Activated CD4-positive, alpha-beta T cell treated with anti-CD3 and anti-CD28 coated beads, Interleukin-2, amount 10 ng/mL, durations not matched to agents 7 days and 5 days (primary cell): Measurements from ENCODE around the gene MAML3. TPM values are rescaled to one million over a fixed set of nuclear protein-coding genes. Genes with fewer than 3 reads are reported as not detected.

ENCODE experiments used
- CTCF ChIA-PET: fragments of 350-600 bp; sonication (Branson Sonifier 250); formaldehyde crosslinking; loops from one replicate; lab custom pipeline; 2021; ENCODE audit warnings: antibody characterized with exemption; lab: Charles Lee
- POLR2A ChIA-PET: fragments of 350-600 bp; sonication (Branson Sonifier 250); formaldehyde crosslinking; loops from one replicate; lab custom pipeline; 2021; ENCODE audit warnings: antibody characterized with exemption; lab: Charles Lee
- DNase-seq: peaks from one replicate; pipeline ENCODE4 v3.0.0-alpha.2; 2020
- H3K27ac Mint-ChIP-seq: one replicate; pipeline ENCODE4 v1.8.0; 2021; ENCODE audit warnings: mild to moderate bottlenecking, moderate library complexity, mixed read lengths
- H3K27me3 Mint-ChIP-seq: one replicate; pipeline ENCODE4 v1.8.0; 2021; ENCODE audit warnings: mixed read lengths
- H3K36me3 Mint-ChIP-seq: one replicate; pipeline ENCODE4 v1.8.0; 2021; ENCODE audit warnings: low read depth, mixed read lengths
- H3K4me1 Mint-ChIP-seq: one replicate; pipeline ENCODE4 v1.8.0; 2021; ENCODE audit warnings: mixed read lengths
- H3K4me3 Mint-ChIP-seq: one replicate; pipeline ENCODE4 v1.8.0; 2021; ENCODE audit warnings: mild to moderate bottlenecking, moderate library complexity, mixed read lengths
- H3K9me3 Mint-ChIP-seq: one replicate; pipeline ENCODE4 v1.8.0; 2021; ENCODE audit warnings: mixed read lengths
- total RNA-seq, 2 experiments: library from RNA; stranded (reverse); gene quantifications; one replicate each; pipeline ENCODE4 v1.2.3, GENCODE V29; 2021

Gene MAML3
- total RNA-seq, 2 experiments from 2014 or later, result 2.0 to 2.2 TPM

DNA sequence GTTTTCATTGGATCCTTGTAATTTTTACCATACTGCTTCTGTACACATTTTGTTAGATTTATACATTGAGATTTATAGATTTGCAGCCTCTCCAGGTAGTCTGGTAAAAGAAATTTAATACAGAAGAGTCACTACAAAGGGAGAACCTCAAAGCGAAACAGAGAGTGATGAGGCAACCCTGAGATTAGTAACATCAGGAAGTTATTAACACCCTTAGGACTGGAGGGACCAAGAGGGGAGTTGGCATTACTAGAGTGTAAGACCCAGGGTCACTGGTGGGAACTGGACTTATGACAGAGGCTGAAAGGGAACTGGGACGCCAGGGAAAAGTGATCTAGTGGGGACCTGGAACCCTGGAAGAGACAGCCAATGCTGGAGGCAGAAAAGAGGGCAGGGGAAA, 20.6 kb upstream of the MAML3 start:
- peaks cover 4% of the 10 kb centered on the region for H3K4me1 Mint-ChIP-seq
- H3K36me3 Mint-ChIP-seq, result no peaks in the 10 kb centered on the region
- H3K4me3 Mint-ChIP-seq, result no peak overlapping the region
- no peak overlapping the region for H3K27ac Mint-ChIP-seq
- no peaks in the 10 kb centered on the region for H3K9me3 Mint-ChIP-seq
- POLR2A ChIA-PET, result no interaction called here
- CTCF ChIA-PET, result no interaction called here
- no peak for DNase-seq
- peaks cover 13% of the 10 kb centered on the region for H3K27me3 Mint-ChIP-seq

DNA sequence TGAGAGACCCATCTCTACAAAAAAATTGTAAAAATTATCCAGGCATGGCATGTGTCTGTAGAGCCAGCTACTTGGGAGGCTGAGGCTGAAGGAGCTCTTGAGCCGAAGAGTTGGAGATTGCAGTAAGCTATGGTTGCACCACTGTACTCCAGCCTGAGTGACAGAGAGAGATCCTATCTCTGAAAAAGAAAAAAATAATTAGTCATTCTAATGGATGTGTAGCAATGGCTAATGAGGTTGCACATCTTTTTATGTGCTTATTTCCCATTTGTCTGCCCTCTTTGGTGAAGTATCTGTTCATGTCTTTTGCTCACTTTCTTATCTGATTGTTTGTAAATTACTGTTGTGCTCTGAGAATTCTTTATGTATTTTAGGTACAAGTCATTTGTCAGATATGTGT, 19.0 kb upstream of the MAML3 start:
- no peaks in the 10 kb centered on the region for H3K36me3 Mint-ChIP-seq
- H3K27me3 Mint-ChIP-seq, result peaks cover 13% of the 10 kb centered on the region
- POLR2A ChIA-PET, result no interaction called here
- H3K9me3 Mint-ChIP-seq, result no peaks in the 10 kb centered on the region
- H3K27ac Mint-ChIP-seq, result no peak overlapping the region
- no peak overlapping the region for H3K4me3 Mint-ChIP-seq
- CTCF ChIA-PET, result no interaction called here
- no peak for DNase-seq
- peaks cover 4% of the 10 kb centered on the region for H3K4me1 Mint-ChIP-seq

DNA sequence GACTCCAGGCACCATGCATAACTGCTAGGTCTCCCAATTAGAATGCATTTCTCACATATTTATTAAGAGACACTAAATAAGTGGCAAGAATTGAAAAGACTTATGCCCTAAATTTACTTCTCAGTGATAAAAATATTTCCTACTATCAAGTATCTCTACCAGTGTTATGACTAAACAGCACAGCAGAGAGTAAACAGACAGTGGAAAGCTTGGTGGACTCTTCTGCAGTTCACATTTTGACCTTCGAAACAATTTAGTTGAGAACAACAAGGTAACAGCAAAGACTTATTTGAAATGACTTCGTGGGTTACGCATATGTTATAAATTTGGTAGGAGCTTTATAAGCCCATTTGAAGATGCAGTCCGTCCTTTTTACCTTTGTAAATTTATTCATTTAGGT, 16.3 kb upstream of the MAML3 start:
- ChIA-PET CTCF (interaction anchor here (1.1 kb wide), 1 partner anchor 54 kb away, joined by 3 read pairs; no protein-coding TSS in a partner anchor), POLR2A (interaction anchor here (0.5 kb wide), 1 partner anchor 147 kb away, joined by 4 read pairs; no protein-coding TSS in a partner anchor)
- Mint-ChIP-seq H3K4me1 (peaks cover 4% of the 10 kb centered on the region), H3K9me3 (no peaks in the 10 kb centered on the region), H3K27me3 (peaks cover 5% of the 10 kb centered on the region), H3K27ac (no peak overlapping the region), H3K4me3 (no peak overlapping the region), H3K36me3 (no peaks in the 10 kb centered on the region)
- no peak for DNase-seq

DNA sequence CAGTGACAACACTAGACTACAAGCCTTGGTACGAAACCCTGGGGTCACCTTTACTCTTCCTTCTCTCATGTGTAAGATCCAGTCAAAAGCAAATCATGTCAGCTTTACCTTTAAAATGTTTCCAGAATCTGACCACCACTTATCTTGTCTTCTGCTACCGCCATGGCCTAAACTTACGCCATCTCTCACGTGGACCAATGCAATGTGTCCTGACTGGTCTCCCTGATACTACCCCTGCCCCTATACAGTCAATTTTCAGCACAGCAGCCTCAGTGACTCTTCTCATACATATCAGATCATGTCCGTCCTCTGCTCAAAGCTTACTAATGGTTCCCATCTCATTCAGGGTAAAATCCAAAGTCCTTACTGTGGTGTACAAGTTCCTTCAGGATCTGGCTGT, 15.0 kb upstream of the MAML3 start:
- no peaks in the 10 kb centered on the region for H3K9me3 Mint-ChIP-seq
- no peak for DNase-seq
- ChIA-PET CTCF (interaction anchor here (1.5 kb wide), 1 partner anchor 85 kb away, joined by 4 read pairs; no protein-coding TSS in a partner anchor), POLR2A (no interaction called here)
- H3K36me3 Mint-ChIP-seq, result no peaks in the 10 kb centered on the region
- no peak overlapping the region for H3K4me3 Mint-ChIP-seq
- no peak overlapping the region for H3K27ac Mint-ChIP-seq
- H3K27me3 Mint-ChIP-seq, result peaks cover 5% of the 10 kb centered on the region
- no peaks in the 10 kb centered on the region for H3K4me1 Mint-ChIP-seq

DNA sequence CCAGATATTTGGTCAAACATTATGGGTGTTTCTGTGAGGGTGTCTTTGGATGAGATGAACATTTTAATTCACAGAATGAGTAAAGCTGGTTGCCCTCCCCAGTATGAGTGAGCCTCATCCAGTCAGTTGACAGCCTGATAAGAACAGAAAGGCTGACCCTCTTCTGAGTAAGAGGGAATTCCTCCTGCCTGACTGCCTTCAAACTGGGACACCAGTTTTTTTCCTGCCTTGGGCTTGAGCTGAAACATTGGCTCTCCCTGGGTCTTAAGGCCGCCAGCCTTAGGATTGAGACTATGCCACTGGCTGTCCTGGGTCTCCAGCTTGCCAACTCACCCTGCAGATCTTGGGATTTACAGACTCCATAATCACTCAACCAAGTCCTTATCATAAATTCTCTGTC, 14.5 kb upstream of the MAML3 start:
- peaks cover 3% of the 10 kb centered on the region for H3K9me3 Mint-ChIP-seq
- no peak for DNase-seq
- no peak overlapping the region for H3K4me3 Mint-ChIP-seq
- CTCF ChIA-PET, result interaction anchor here (1.5 kb wide), 1 partner anchor 85 kb away, joined by 4 read pairs; no protein-coding TSS in a partner anchor
- POLR2A ChIA-PET, result no interaction called here
- H3K27me3 Mint-ChIP-seq, result peaks cover 5% of the 10 kb centered on the region
- H3K36me3 Mint-ChIP-seq, result no peaks in the 10 kb centered on the region
- H3K4me1 Mint-ChIP-seq, result no peaks in the 10 kb centered on the region
- H3K27ac Mint-ChIP-seq, result no peak overlapping the region

DNA sequence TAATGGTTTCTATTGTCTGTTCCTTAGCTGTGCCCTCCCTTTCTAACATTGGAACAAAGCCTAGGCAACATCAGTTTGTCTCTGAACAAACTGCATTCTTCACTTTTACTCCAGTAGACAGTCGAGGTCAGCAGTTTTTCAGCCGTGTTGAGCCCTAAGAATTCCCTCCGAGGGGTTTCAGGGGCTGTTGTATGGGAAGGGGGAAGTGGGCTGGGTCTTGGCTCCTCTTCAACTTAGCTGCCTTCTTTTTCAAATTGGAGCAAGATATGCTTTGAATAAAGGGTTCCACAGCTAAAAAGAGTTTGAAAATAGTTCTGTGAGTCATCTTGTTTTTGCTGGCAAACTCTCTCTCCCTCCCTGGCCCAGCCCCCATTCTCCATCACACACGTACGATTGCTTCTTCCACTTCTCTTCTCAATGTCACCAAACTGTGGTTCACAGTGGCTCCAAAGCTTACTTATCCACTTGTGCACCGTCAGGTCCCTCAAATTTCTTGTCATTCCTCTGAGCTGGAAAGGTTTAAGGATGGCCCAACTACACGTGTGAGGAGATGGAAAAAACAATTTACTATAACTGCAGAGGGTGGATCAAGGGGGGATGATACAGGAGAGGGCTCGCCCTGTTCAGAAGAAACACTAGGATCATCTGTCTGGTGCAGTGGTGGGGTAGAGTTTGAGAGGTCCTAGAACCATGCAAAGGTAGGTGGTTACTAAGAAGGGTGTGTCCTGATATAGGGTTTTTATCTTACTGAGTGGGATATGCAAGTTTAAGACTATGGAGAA, 9.2 kb upstream of the MAML3 start:
- ChIA-PET POLR2A (no interaction called here), CTCF (interaction anchor here (2.7 kb wide), 1 partner anchor 75 kb away, joined by 8 read pairs; no protein-coding TSS in a partner anchor)
- Mint-ChIP-seq H3K27me3 (peaks cover 4% of the 10 kb centered on the region), H3K36me3 (no peaks in the 10 kb centered on the region), H3K27ac (no peak overlapping the region), H3K4me1 (peaks cover 3% of the 10 kb centered on the region), H3K9me3 (peaks cover 5% of the 10 kb centered on the region), H3K4me3 (no peak overlapping the region)
- no peak for DNase-seq

DNA sequence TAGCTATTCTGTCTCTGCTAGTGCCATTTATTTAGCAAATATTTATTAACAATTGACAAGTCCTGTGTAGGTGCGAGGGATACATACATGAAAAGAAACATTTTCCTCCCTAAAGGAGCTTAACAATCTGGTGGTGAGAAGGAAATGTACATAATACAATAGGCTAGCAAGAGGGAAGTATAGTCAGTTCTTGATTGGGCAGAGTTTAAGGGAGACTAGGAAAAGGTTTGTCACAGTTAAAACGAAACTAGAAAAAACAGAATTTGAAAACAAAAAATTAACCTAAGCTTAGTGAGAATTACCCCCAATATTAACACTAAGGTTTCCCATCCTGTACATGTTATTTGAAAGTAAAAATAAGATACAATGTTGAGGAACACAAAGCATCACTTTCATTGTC, 8.6 kb upstream of the MAML3 start:
- Mint-ChIP-seq H3K36me3 (no peaks in the 10 kb centered on the region), H3K9me3 (peaks cover 5% of the 10 kb centered on the region), H3K27me3 (peaks cover 5% of the 10 kb centered on the region), H3K4me1 (peaks cover 3% of the 10 kb centered on the region), H3K27ac (no peak overlapping the region), H3K4me3 (no peak overlapping the region)
- ChIA-PET CTCF (interaction anchor here (0.7 to 2.7 kb wide), 2 partner anchors 76 to 92 kb away, joined by 4 to 8 read pairs; no protein-coding TSS in a partner anchor), POLR2A (no interaction called here)
- DNase-seq, result no peak

DNA sequence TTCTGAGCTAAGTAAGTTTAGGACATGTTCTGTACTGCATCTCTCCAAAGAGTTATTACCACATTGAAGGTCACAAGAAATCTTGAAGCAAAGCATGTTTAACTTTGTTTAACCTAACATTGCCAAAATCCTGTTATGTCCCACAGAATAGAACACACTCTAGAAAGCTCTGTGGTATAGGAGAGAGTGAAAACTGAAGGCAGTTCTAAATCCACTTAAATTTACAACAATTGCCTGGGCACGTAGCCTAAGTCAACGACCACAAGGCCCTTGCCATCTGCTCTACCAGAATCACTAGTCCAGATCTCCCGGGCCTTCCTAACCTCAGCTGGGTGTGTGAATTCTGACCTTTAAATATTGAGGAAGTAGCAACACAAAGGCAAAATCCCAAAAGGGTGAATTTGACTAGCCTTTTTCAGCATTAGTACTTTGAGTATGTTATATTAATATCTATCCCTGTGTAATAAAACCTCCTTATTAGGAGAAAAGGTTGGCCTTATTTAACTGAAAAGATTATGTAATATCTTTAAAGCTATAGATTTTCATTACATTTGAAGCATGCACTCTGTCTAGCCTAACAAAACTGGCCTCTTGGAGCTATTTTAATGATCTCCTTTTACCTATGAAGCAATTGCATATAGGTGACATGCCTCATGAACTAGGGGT, 4.5 kb upstream of the MAML3 start:
- Mint-ChIP-seq H3K27me3 (peaks cover 26% of the 10 kb centered on the region), H3K4me1 (peaks cover 34% of the 10 kb centered on the region), H3K9me3 (peaks cover 2% of the 10 kb centered on the region), H3K36me3 (no peaks in the 10 kb centered on the region), H3K4me3 (no peak overlapping the region), H3K27ac (no peak overlapping the region)
- ChIA-PET POLR2A (interaction anchor here (0.6 kb wide), 1 partner anchor 10 kb away, joined by 4 read pairs; no protein-coding TSS in a partner anchor), CTCF (interaction anchor here (0.5 to 1.4 kb wide), 2 partner anchors 87 to 107 kb away, joined by 3 to 4 read pairs; no protein-coding TSS in a partner anchor)
- DNase-seq, result no peak

DNA sequence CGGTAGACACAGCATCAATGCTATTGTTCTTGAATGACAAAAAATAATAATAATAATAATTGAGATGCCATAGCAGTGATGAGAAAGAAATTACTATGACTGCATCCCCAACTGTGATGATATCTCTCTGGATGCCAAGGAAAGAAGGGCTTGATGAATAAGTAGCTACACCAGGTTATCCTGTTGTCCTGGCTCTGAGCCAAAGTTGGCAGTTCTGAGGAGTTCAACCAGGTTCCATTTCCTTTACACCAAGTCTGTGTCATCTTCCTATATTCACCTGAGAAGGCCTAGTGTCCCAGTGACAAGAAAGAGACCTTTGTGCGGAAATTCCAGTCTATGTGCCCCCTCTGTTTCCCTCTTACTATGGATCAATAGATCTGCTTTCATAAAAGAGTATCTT, 3.4 kb upstream of the MAML3 start:
- Mint-ChIP-seq H3K36me3 (no peaks in the 10 kb centered on the region), H3K27me3 (peaks cover 32% of the 10 kb centered on the region), H3K9me3 (peaks cover 2% of the 10 kb centered on the region), H3K27ac (no peak overlapping the region), H3K4me3 (no peak overlapping the region), H3K4me1 (peaks cover 40% of the 10 kb centered on the region)
- CTCF ChIA-PET, result interaction anchor here (0.6 to 0.8 kb wide), 2 partner anchors 28 to 100 kb away, joined by 3 to 4 read pairs; no protein-coding TSS in a partner anchor
- no peak for DNase-seq
- POLR2A ChIA-PET, result no interaction called here

DNA sequence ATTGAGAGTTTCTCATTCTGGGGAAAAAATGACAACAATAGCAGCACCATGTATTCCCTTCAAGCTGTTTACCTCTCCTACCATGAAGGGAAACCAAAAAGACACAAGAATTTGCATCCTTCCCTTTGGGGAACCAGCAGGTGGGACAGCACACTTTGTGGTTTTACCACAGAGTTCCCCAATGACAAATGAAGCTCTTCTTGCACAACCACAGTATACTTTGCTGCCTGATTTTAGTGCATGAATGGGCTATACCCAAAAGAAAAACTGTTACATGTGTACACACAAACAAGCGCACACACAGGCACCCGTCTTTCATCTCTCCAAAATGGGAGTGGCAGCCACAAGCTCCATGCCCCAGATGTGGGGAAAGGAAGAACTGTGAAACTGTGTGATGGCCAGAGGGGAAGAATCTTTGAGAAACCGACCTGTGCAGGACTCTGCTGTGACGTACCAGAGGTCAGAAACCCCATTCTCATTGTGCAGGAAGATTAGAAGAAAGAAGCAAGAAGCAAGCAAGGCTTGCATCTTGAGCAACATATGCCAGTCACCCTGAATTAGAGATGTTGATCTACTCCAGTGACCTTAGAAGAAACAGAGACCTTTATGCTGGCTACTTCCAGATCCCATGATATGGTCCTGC, 2.7 kb upstream of the MAML3 start:
- peak; percentile 22 for DNase-seq
- peaks cover 42% of the 10 kb centered on the region for H3K4me1 Mint-ChIP-seq
- ChIA-PET CTCF (interaction anchor here (0.8 to 1.8 kb wide), 4 partner anchors 29 to 172 kb away, joined by 3 to 7 read pairs (median 4); no protein-coding TSS in a partner anchor), POLR2A (interaction anchor here (0.6 kb wide), 1 partner anchor 34 kb away, joined by 3 read pairs; no protein-coding TSS in a partner anchor)
- H3K9me3 Mint-ChIP-seq, result peaks cover under 1% of the 10 kb centered on the region
- H3K36me3 Mint-ChIP-seq, result no peaks in the 10 kb centered on the region
- no peak overlapping the region for H3K27ac Mint-ChIP-seq
- H3K27me3 Mint-ChIP-seq, result peaks cover 35% of the 10 kb centered on the region
- no peak overlapping the region for H3K4me3 Mint-ChIP-seq

DNA sequence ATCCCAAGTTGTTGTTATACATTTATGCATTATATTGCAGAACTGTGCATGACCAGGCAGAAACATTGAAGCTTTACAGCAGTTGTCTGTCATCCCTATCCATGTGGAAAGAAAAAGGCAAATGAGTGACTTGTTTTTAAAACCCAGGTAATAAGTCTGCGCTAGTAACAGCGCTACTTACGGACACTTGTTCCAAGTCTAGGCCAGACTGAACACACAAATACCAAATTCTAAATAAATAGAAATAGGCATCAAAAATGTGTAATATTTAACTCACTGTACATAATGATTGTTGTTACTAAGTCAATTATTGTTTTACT, 548 bp upstream of the MAML3 start:
- Mint-ChIP-seq H3K27me3 (peaks cover 35% of the 10 kb centered on the region), H3K4me1 (peaks cover 53% of the 10 kb centered on the region), H3K36me3 (no peaks in the 10 kb centered on the region), H3K4me3 (peak overlapping the region; percentile 95), H3K9me3 (no peaks in the 10 kb centered on the region), H3K27ac (peak overlapping the region; percentile 72)
- CTCF ChIA-PET, result interaction anchor here (1.0 to 2.6 kb wide), 2 partner anchors 99 to 103 kb away, joined by 7 to 11 read pairs; no protein-coding TSS in a partner anchor
- no peak for DNase-seq
- POLR2A ChIA-PET, result no interaction called here

DNA sequence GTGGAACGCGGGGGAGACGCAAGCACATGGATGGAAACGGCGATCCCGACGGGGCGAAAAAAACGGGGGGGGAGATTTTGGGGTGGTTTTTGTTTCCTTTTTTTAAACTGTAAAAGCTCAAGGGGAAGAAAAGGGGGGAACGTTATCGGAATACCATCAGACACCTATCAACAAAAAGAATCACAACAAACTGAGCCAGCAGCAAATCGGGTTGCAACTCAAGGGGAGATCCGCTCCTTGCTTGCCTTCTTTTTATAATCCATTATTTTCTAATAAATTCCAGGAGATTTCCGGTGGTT, 616 bp downstream of the MAML3 start:
- H3K4me1 Mint-ChIP-seq, result peaks cover 62% of the 10 kb centered on the region
- H3K9me3 Mint-ChIP-seq, result no peaks in the 10 kb centered on the region
- ChIA-PET POLR2A (no interaction called here), CTCF (interaction anchor here (0.8 to 2.6 kb wide), 6 partner anchors 9 to 100 kb away, joined by 3 to 11 read pairs (median 4); no protein-coding TSS in a partner anchor)
- H3K36me3 Mint-ChIP-seq, result no peaks in the 10 kb centered on the region
- peak overlapping the region; percentile 83 for H3K27ac Mint-ChIP-seq
- no peak for DNase-seq
- H3K4me3 Mint-ChIP-seq, result peak overlapping the region; percentile 95
- peaks cover 46% of the 10 kb centered on the region for H3K27me3 Mint-ChIP-seq
